ENCODE measurements around the gene HLA-F.

The HLA-F gene

DNA sequence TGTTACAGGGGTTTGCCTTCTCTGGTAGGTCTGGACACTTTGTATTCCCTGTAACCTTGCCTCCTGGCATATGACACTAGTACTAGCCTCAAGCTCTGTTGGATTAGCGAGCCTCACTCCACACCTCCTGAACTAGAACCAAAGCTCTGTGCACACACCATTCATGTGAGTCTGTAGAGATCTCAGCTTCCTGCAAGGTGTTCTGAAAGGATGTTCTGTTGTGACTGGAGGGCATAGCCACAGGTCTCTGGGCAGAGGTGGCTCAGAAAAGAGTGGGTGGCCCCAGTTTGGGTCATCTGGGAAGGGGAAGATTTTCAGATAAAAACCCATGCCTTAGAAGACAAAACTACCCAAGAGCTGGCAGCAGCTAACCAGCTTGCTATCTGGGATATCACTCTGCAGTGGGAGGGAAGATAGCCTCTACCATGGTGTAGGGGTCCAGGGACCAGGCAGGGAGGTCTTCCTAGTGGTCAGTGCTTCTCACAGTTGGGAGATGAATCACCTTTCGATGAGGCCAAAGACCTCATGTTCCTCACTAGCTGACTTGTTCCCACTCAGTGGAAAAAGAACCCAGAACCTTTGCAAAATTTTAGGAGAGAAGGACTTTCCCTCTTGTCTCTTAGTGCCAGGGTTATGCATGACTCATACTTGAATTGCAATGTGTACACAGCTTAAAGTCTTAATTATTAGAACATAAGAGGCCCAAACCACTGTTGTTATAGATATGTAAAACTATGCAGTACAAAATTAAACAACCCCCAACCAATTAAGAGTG lies 41.4 kb downstream of the HLA-F start:
- Histone ChIP-seq H3K27me3 (ENCODE audit: insufficient read depth, low read depth) (no peaks in the 10 kb centered on the region), H4K20me1 (ENCODE audit: insufficient read depth) (no peaks in the 10 kb centered on the region), H3K27ac (no peak overlapping the region), H3K4me1 (ENCODE audit: low read depth, poor library complexity, severe bottlenecking) (peaks cover 27% of the 10 kb centered on the region), H2AFZ (ENCODE audit: low read depth) (no peak overlapping the region), H3K4me2 (no peak overlapping the region), H3K4me3 (IDR thresholded peaks at IDR 0.05; ENCODE audit: insufficient read depth, low read depth, low read length) (no peak overlapping the region), H3K79me2 (ENCODE audit: insufficient read depth, low read depth) (no peaks in the 10 kb centered on the region), H3K36me3 (ENCODE audit: insufficient read depth) (no peaks in the 10 kb centered on the region), H3K9ac (no peak overlapping the region)
- TF ChIP-seq, protein P1, sequence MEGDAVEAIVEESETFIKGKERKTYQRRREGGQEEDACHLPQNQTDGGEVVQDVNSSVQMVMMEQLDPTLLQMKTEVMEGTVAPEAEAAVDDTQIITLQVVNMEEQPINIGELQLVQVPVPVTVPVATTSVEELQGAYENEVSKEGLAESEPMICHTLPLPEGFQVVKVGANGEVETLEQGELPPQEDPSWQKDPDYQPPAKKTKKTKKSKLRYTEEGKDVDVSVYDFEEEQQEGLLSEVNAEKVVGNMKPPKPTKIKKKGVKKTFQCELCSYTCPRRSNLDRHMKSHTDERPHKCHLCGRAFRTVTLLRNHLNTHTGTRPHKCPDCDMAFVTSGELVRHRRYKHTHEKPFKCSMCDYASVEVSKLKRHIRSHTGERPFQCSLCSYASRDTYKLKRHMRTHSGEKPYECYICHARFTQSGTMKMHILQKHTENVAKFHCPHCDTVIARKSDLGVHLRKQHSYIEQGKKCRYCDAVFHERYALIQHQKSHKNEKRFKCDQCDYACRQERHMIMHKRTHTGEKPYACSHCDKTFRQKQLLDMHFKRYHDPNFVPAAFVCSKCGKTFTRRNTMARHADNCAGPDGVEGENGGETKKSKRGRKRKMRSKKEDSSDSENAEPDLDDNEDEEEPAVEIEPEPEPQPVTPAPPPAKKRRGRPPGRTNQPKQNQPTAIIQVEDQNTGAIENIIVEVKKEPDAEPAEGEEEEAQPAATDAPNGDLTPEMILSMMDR (conservative IDR thresholded peaks at IDR 0.05; ENCODE audit: low read depth, low read length): no peak

DNA sequence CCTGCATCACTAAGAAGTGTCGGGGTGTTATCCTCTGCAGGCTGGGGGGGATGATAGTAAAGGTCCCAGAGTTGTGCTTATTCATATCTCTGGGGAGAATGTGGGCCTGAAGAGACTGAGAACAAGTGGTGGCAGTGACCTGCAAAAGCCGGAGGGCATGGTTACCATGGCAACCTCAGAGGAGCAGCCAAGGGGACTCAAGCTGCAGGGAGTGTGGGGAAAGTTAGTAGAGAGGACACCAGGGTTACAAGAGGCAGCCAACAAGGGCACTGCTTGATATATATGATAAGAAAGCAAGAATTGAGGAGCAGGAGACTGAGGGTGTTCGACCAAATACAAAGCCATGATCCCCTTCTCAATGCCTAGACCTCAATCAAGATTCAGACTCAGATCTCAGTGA lies 46.1 kb downstream of the HLA-F start:
- no peak overlapping the region for H3K9ac ChIP-seq
- no peak overlapping the region for H3K4me2 ChIP-seq
- no peak overlapping the region for H3K27ac ChIP-seq
- H3K79me2 ChIP-seq (ENCODE audit: insufficient read depth, low read depth): no peaks in the 10 kb centered on the region
- H2AFZ ChIP-seq (ENCODE audit: low read depth): no peak overlapping the region
- H3K27me3 ChIP-seq (ENCODE audit: insufficient read depth, low read depth): no peaks in the 10 kb centered on the region
- TF ChIP-seq, protein P1 (conservative IDR thresholded peaks at IDR 0.05; ENCODE audit: low read depth, low read length): no peak
- peaks cover 5% of the 10 kb centered on the region for H3K4me1 ChIP-seq (ENCODE audit: low read depth, poor library complexity, severe bottlenecking)
- H3K36me3 ChIP-seq (ENCODE audit: insufficient read depth): no peaks in the 10 kb centered on the region
- H3K4me3 ChIP-seq (IDR thresholded peaks at IDR 0.05; ENCODE audit: insufficient read depth, low read depth, low read length): no peak overlapping the region
- no peaks in the 10 kb centered on the region for H4K20me1 ChIP-seq (ENCODE audit: insufficient read depth)

DNA sequence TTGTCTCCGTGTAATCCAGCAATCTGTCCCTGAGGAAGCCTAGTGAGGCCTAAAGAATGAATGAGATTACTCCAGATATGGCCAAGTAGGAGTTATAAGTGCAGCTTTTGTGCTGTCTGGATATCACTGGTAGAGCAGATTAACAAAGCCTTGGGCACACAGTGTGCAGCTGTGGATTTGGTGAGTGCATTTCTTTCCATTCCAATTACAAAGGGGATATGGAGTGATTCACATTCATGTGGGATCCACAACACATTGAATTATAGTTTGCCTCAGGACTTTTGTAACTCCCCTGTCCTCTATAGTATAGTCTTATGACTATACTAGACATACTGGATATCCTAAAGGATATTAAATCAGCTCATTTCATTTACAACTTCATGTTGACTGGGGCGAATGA lies 47.1 kb downstream of the HLA-F start:
- Histone ChIP-seq H3K79me2 (ENCODE audit: insufficient read depth, low read depth) (no peaks in the 10 kb centered on the region), H3K4me1 (ENCODE audit: low read depth, poor library complexity, severe bottlenecking) (no peaks in the 10 kb centered on the region), H3K4me3 (IDR thresholded peaks at IDR 0.05; ENCODE audit: insufficient read depth, low read depth, low read length) (no peak overlapping the region), H4K20me1 (ENCODE audit: insufficient read depth) (no peaks in the 10 kb centered on the region), H2AFZ (ENCODE audit: low read depth) (no peak overlapping the region), H3K27ac (no peak overlapping the region), H3K4me2 (no peak overlapping the region), H3K9ac (no peak overlapping the region), H3K36me3 (ENCODE audit: insufficient read depth) (no peaks in the 10 kb centered on the region), H3K27me3 (ENCODE audit: insufficient read depth, low read depth) (no peaks in the 10 kb centered on the region)
- TF ChIP-seq, protein P1 (conservative IDR thresholded peaks at IDR 0.05; ENCODE audit: low read depth, low read length): no peak

DNA sequence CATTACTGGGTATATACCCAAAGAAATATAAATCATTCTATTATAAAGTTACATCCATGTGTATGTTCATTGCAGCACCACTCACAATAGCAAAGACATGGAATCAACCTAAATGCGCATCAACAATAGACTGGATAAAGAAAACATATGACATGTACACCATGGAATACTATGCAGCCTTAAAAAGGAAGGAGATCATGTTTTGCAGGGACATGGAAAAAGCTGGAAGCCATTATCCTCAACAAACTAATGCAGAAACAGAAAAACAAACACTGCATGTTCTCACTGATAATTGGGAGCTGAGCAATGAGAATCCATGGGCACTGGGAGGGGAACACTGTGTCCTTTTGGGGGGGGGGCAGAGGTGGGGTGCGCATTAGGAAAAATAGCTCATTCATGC lies 53.5 kb downstream of the HLA-F start:
- H3K4me1 ChIP-seq (ENCODE audit: low read depth, poor library complexity, severe bottlenecking): no peaks in the 10 kb centered on the region
- no peaks in the 10 kb centered on the region for H3K27me3 ChIP-seq (ENCODE audit: insufficient read depth, low read depth)
- H2AFZ ChIP-seq (ENCODE audit: low read depth): no peak overlapping the region
- H3K36me3 ChIP-seq (ENCODE audit: insufficient read depth): no peaks in the 10 kb centered on the region
- TF ChIP-seq, protein P1 (conservative IDR thresholded peaks at IDR 0.05; ENCODE audit: low read depth, low read length): no peak
- no peaks in the 10 kb centered on the region for H3K79me2 ChIP-seq (ENCODE audit: insufficient read depth, low read depth)
- H3K4me3 ChIP-seq (IDR thresholded peaks at IDR 0.05; ENCODE audit: insufficient read depth, low read depth, low read length): no peak overlapping the region
- H3K9ac ChIP-seq: no peak overlapping the region
- no peak overlapping the region for H3K27ac ChIP-seq
- no peaks in the 10 kb centered on the region for H4K20me1 ChIP-seq (ENCODE audit: insufficient read depth)
- H3K4me2 ChIP-seq: no peak overlapping the region

Measured in KMS-11 (cell line).